ENCODE results near the gene ERBB2. TPM values are rescaled to one million over a fixed set of nuclear protein-coding genes. Genes with fewer than 3 reads are reported as not detected.

Gene ERBB2
- total and polyA plus RNA-seq, 9 of the 15 experiments (the other 6 are each of a cell fraction or from before 2014, with no cell fraction given), result 0.74 to 5.6 (median 3.3) TPM

DNA sequence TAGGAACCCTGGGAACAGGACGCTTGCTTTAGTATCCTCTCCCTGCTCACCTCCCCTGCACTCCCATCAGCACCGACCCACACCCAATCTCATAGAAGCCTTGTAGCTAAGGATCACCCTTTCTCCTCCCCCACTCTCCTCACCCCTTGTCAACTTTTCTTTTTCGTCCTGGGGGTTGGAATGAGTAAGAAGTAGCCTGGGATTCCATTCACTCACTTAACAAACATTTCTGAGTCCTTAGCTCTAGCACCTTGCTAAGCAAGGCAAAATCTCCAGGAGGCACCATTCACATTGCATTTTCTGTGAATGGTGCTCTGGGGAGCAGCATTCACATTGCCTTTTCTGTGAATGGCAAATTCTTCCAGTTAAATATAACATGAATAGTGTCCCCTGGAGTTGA is 10.9 kb upstream of the ERBB2 start:
- Histone ChIP-seq H3K27ac (ENCODE audit: extremely low read depth, low read depth, low read length) (peak overlapping the region; percentile 78), H3K36me3 (ENCODE audit: control insufficient read depth, insufficient read depth, low read length) (no peaks in the 10 kb centered on the region)
- no TSS peak for BruUV-seq (replicated peaks)

More for the DNA sequence above, 10.9 kb upstream of the ERBB2 start:
- Histone ChIP-seq H3K9ac (ENCODE audit: insufficient read depth in 1 of 2, low read depth in 2 of 2, low read length in 2 of 2) (peak overlapping the region; percentile 53 to 75; a peak in 3 of 4 replicates), H2AFZ (ENCODE audit: low read depth, low read length) (peak overlapping the region; percentile 87), H4K20me1 (replicated peaks; ENCODE audit: control insufficient read depth, insufficient read depth, low read length) (no peaks in the 10 kb centered on the region), H3K9me1 (ENCODE audit: control insufficient read depth, insufficient read depth, low read length) (no peaks in the 10 kb centered on the region), H3K79me2 (ENCODE audit: control insufficient read depth, insufficient read depth, low read length) (peaks cover 7% of the 10 kb centered on the region; the same call in 2 of the 3 replicates), H3K4me2 (ENCODE audit: insufficient read depth, low read length) (peak overlapping the region; percentile 95), H3K9me3 (replicated peaks; ENCODE audit: control insufficient read depth, insufficient read depth, low read depth, low read length) (no peaks in the 10 kb centered on the region), H3K4me1 (replicated peaks in 1 of 2; ENCODE audit: control insufficient read depth in 2 of 2, insufficient read depth in 2 of 2, low read length in 2 of 2) (peaks cover 7 to 12% of the 10 kb centered on the region in 2 experiments; a peak in 4 of 5 replicates), H3K4me3 (peak overlapping the region; percentile 50), H3K27me3 (ENCODE audit: control insufficient read depth in 2 of 2, insufficient read depth in 2 of 2, low read length in 2 of 2) (no peaks in the 10 kb centered on the region)
- DNase-seq (ENCODE audit: extremely low read depth in 1 of 4, low spot score in 3 of 4) (no peak), ATAC-seq (no peak), FAIRE-seq (no peak)
- intact Hi-C loops (cut with micrococcal nuclease) (loop anchor here (5.0 kb wide), 1 partner anchor 43 kb away; the partner anchor contains the start of gene MIEN1), in situ Hi-C loops (cut with MboI) (no loop called here)
- ChIA-PET CTCF (ENCODE audit: low intra/inter-chr PET ratio) (no interaction called here), POLR2A (interaction anchor here (0.6 to 1.6 kb wide), 7 partner anchors 11 to 637 kb away, joined by 3 to 4 read pairs (median 3); partner anchors contain the start of gene PNMT)
- TF ChIP-seq, protein P1, sequence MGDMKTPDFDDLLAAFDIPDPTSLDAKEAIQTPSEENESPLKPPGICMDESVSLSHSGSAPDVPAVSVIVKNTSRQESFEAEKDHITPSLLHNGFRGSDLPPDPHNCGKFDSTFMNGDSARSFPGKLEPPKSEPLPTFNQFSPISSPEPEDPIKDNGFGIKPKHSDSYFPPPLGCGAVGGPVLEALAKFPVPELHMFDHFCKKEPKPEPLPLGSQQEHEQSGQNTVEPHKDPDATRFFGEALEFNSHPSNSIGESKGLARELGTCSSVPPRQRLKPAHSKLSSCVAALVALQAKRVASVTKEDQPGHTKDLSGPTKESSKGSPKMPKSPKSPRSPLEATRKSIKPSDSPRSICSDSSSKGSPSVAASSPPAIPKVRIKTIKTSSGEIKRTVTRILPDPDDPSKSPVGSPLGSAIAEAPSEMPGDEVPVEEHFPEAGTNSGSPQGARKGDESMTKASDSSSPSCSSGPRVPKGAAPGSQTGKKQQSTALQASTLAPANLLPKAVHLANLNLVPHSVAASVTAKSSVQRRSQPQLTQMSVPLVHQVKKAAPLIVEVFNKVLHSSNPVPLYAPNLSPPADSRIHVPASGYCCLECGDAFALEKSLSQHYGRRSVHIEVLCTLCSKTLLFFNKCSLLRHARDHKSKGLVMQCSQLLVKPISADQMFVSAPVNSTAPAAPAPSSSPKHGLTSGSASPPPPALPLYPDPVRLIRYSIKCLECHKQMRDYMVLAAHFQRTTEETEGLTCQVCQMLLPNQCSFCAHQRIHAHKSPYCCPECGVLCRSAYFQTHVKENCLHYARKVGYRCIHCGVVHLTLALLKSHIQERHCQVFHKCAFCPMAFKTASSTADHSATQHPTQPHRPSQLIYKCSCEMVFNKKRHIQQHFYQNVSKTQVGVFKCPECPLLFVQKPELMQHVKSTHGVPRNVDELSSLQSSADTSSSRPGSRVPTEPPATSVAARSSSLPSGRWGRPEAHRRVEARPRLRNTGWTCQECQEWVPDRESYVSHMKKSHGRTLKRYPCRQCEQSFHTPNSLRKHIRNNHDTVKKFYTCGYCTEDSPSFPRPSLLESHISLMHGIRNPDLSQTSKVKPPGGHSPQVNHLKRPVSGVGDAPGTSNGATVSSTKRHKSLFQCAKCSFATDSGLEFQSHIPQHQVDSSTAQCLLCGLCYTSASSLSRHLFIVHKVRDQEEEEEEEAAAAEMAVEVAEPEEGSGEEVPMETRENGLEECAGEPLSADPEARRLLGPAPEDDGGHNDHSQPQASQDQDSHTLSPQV (IDR thresholded peaks at IDR 0.05), result no peak
- TF ChIP-seq CSDE1 (IDR thresholded peaks at IDR 0.05) (0 out of 4 replicates have a peak, but pooled peaks of 1 of the 2 experiments have one; percentile 2), FOXK2 (conservative IDR thresholded peaks at IDR 0.05 in 1 of 2, IDR thresholded peaks at IDR 0.05 in 1 of 2; ENCODE audit: low read depth in 2 of 2) (no peak), GABPB1 (CRISPR knock-in tag; IDR thresholded peaks at IDR 0.05) (no peak), MED1 (CRISPR knock-in tag; IDR thresholded peaks at IDR 0.05; ENCODE audit: borderline replicate concordance) (no peak), CBFB (CRISPR knock-in tag; IDR thresholded peaks at IDR 0.05) (no peak), PTBP1 (IDR thresholded peaks at IDR 0.05; ENCODE audit: low read depth, low read length) (no peak), FOXP1 (CRISPR knock-in tag; IDR thresholded peaks at IDR 0.05) (no peak)
- TF ChIP-seq, protein P2, sequence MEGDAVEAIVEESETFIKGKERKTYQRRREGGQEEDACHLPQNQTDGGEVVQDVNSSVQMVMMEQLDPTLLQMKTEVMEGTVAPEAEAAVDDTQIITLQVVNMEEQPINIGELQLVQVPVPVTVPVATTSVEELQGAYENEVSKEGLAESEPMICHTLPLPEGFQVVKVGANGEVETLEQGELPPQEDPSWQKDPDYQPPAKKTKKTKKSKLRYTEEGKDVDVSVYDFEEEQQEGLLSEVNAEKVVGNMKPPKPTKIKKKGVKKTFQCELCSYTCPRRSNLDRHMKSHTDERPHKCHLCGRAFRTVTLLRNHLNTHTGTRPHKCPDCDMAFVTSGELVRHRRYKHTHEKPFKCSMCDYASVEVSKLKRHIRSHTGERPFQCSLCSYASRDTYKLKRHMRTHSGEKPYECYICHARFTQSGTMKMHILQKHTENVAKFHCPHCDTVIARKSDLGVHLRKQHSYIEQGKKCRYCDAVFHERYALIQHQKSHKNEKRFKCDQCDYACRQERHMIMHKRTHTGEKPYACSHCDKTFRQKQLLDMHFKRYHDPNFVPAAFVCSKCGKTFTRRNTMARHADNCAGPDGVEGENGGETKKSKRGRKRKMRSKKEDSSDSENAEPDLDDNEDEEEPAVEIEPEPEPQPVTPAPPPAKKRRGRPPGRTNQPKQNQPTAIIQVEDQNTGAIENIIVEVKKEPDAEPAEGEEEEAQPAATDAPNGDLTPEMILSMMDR (IDR thresholded peaks at IDR 0.05 in 2 of 3, conservative IDR thresholded peaks at IDR 0.05 in 1 of 3; ENCODE audit: insufficient read depth in 2 of 3, low read depth in 1 of 3, low read length in 3 of 3), result peak in 1 of 3 experiments; percentile 24; a peak in 2 of 6 replicates
- TF ChIP-seq, protein P3, sequence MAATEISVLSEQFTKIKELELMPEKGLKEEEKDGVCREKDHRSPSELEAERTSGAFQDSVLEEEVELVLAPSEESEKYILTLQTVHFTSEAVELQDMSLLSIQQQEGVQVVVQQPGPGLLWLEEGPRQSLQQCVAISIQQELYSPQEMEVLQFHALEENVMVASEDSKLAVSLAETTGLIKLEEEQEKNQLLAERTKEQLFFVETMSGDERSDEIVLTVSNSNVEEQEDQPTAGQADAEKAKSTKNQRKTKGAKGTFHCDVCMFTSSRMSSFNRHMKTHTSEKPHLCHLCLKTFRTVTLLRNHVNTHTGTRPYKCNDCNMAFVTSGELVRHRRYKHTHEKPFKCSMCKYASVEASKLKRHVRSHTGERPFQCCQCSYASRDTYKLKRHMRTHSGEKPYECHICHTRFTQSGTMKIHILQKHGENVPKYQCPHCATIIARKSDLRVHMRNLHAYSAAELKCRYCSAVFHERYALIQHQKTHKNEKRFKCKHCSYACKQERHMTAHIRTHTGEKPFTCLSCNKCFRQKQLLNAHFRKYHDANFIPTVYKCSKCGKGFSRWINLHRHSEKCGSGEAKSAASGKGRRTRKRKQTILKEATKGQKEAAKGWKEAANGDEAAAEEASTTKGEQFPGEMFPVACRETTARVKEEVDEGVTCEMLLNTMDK (IDR thresholded peaks at IDR 0.05; ENCODE audit: borderline replicate concordance, insufficient read depth, low read depth, low read length, poor library complexity, severe bottlenecking), result no peak
- 4% methylated on average over 3 of the region's 3 CpGs for WGBS (ENCODE audit: insufficient coverage, low coverage, missing lambda C conversion rate)
